GM12874 (cell line): Measurements from ENCODE around the gene OR5AS1.

Experiments used
- CTCF ChIP-seq: IDR thresholded peaks from 2 replicates; pipeline ENCODE4 v1.5.1; 2011; ENCODE audit warnings: low read depth, mild to moderate bottlenecking, control low read depth, low read length, moderate library complexity; ENCODE audit not compliant: insufficient read depth

OR5AS1 gene

DNA sequence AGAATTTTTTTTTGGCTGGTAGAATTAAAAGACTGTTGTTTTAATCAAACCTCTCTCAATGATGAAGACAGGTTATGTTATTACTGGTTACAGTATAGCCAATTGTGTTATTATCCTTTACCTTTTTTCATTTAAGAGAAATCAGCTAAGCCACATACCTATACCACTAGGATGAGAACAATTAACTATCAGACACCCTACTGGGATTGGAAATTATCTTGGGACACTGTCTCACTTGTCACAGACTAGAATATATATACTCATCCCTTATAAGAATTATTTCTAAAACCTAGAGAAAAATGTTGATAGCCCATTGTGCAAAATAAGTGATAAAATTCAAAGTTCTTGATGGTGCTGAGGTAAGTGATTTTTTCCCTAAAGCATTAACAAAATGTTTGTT, at the start of gene OR5AS1:
Gene OR5AS1 (plus strand): TSS at position 301 of the 400 bp plus-strand sequence. CDS start 2,765 bp downstream, outside the sequence.
- no peak for TF ChIP-seq CTCF

DNA sequence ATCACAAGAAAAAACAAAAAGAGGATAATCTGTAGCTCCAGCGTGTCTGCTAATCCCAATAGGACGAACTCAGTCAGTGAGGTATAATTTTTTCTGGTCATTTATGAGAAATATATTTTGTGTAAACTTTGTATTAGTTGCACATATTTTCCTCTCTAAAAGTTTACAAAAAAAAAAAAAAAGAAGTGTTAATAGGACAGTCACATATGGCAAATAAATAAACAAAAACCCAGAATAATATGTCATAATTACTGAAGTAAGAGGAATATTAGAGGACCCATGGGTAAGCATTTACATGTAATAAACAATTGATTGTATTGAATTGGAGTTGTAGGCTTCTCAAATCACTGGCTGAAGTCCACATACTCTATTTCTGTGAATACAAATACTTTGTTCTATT, 32.9 kb upstream of the OR5AS1 start, which contains the start of gene OR5F1:
Gene OR5F1 (minus strand): TSS at position 101 of the 400 bp plus-strand sequence. CDS start 0 bp downstream, at position 101.
- TF ChIP-seq CTCF, result no peak

DNA sequence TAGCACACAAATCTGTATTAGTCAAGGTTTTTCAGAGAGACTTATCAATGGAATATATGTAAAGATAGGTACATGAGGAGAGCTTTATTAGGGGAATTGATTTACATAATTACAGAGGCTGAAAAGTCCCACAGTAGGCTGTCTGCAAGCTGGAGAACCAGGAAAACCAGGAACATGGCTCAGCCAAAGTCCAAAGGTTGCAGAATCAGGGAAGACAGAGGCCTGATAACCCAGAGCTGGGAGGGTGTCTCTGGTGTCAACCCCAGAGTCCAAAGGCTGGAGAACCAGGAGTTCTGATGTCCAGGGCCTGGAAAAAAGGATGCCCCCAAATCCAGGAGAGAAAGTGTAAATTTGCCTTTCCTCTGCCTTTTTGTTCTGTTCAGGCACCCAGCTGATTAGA, 16.7 kb upstream of the OR5AS1 start:
- TF ChIP-seq CTCF, result no peak

- no peak for TF ChIP-seq CTCF
Measured at GRCh38 chr11:56013805-56014204, 13.6 kb upstream of the OR5AS1 start.

GRCh38 chr11:56045538-56045937, 18.1 kb downstream of the OR5AS1 start:
- no peak for TF ChIP-seq CTCF

GRCh38 chr11:56048480-56048879, 21.0 kb downstream of the OR5AS1 start:
- TF ChIP-seq CTCF, result no peak

GRCh38 chr11:56049487-56049886, 22.0 kb downstream of the OR5AS1 start:
- no peak for TF ChIP-seq CTCF
